Measurements from ENCODE around the gene PRKAR2B. TPM values are rescaled to one million over a fixed set of nuclear protein-coding genes. Genes with fewer than 3 reads are reported as not detected.

The PRKAR2B gene
- polyA plus RNA-seq, 1 donor from 2014 or later, result 297 TPM

DNA sequence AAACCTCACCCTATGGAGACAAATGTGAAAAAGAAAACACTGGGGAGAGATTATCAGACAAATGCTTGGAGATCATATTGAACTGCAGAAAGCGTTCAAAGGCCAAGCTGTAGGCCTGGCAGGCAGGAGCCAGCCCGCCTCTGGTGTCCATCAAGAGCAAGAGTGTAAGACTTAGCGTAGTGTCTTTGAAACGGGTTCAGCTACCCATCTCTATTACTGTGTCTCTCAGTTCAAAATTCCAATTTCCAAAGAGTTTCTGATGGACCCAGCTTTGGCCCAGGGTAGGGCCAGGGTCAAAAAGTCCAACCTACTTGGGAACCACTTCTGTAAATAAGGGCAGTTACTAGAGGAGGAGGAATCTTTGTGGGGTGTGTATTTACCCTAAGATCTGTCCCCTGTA, 78.9 kb downstream of the PRKAR2B start:
- H3K79me2 ChIP-seq (replicated peaks; ENCODE audit: insufficient read depth, low read length), result peaks cover 8% of the 10 kb centered on the region
- no peaks in the 10 kb centered on the region for H3K27me3 ChIP-seq (ENCODE audit: insufficient read depth, low read depth, low read length)
- no peaks in the 10 kb centered on the region for H3K9me2 ChIP-seq (ENCODE audit: insufficient read depth, low read length)
- H3F3A ChIP-seq (ENCODE audit: insufficient read depth, low read length, poor library complexity, severe bottlenecking), result no peaks in the 10 kb centered on the region
- TF ChIP-seq EZH2 (IDR thresholded peaks at IDR 0.05; ENCODE audit: borderline replicate concordance, insufficient read depth, low read length, poor library complexity, severe bottlenecking) (no peak), EP300 (conservative IDR thresholded peaks at IDR 0.05; ENCODE audit: poor library complexity, severe bottlenecking) (no peak), MXI1 (conservative IDR thresholded peaks at IDR 0.05; ENCODE audit: poor library complexity, severe bottlenecking) (no peak), RAD21 (conservative IDR thresholded peaks at IDR 0.05) (no peak), CTCF (IDR thresholded peaks at IDR 0.05; ENCODE audit: poor library complexity, severe bottlenecking) (no peak), TAF1 (IDR thresholded peaks at IDR 0.05; ENCODE audit: low read depth) (no peak), SMC3 (conservative IDR thresholded peaks at IDR 0.05; ENCODE audit: poor library complexity) (no peak), POLR2AphosphoS5 (IDR thresholded peaks at IDR 0.05) (no peak)
- TF ChIP-seq, protein P1, sequence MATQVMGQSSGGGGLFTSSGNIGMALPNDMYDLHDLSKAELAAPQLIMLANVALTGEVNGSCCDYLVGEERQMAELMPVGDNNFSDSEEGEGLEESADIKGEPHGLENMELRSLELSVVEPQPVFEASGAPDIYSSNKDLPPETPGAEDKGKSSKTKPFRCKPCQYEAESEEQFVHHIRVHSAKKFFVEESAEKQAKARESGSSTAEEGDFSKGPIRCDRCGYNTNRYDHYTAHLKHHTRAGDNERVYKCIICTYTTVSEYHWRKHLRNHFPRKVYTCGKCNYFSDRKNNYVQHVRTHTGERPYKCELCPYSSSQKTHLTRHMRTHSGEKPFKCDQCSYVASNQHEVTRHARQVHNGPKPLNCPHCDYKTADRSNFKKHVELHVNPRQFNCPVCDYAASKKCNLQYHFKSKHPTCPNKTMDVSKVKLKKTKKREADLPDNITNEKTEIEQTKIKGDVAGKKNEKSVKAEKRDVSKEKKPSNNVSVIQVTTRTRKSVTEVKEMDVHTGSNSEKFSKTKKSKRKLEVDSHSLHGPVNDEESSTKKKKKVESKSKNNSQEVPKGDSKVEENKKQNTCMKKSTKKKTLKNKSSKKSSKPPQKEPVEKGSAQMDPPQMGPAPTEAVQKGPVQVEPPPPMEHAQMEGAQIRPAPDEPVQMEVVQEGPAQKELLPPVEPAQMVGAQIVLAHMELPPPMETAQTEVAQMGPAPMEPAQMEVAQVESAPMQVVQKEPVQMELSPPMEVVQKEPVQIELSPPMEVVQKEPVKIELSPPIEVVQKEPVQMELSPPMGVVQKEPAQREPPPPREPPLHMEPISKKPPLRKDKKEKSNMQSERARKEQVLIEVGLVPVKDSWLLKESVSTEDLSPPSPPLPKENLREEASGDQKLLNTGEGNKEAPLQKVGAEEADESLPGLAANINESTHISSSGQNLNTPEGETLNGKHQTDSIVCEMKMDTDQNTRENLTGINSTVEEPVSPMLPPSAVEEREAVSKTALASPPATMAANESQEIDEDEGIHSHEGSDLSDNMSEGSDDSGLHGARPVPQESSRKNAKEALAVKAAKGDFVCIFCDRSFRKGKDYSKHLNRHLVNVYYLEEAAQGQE (IDR thresholded peaks at IDR 0.05; ENCODE audit: borderline replicate concordance), result no peak
- H3K27ac ChIP-seq (ENCODE audit: low read length), result no peak overlapping the region
- no peak overlapping the region for H3K4me3 ChIP-seq (ENCODE audit: low read length)
- H3K9ac ChIP-seq (ENCODE audit: low read length), result no peak overlapping the region
- no peaks in the 10 kb centered on the region for H3K9me3 ChIP-seq (ENCODE audit: low read length)
- H2AFZ ChIP-seq (ENCODE audit: low read depth, low read length), result no peak overlapping the region
- H3K36me3 ChIP-seq (ENCODE audit: insufficient read depth, low read length), result no peaks in the 10 kb centered on the region
- H4K20me1 ChIP-seq (ENCODE audit: insufficient read depth), result no peaks in the 10 kb centered on the region
- no peak overlapping the region for H3K4me2 ChIP-seq (ENCODE audit: low read length)

GRCh38 chr7:107125475-107125874, 81.0 kb downstream of the PRKAR2B start:
- Histone ChIP-seq H3K36me3 (ENCODE audit: insufficient read depth, low read length) (no peaks in the 10 kb centered on the region), H2AFZ (ENCODE audit: low read depth, low read length) (no peak overlapping the region), H3K9me2 (ENCODE audit: insufficient read depth, low read length) (no peaks in the 10 kb centered on the region), H3K9ac (ENCODE audit: low read length) (no peak overlapping the region), H3K79me2 (replicated peaks; ENCODE audit: insufficient read depth, low read length) (no peaks in the 10 kb centered on the region), H3K4me3 (ENCODE audit: low read length) (no peak overlapping the region), H3K9me3 (ENCODE audit: low read length) (no peaks in the 10 kb centered on the region), H3K27me3 (ENCODE audit: insufficient read depth, low read depth, low read length) (no peaks in the 10 kb centered on the region), H4K20me1 (ENCODE audit: insufficient read depth) (no peaks in the 10 kb centered on the region), H3K4me2 (ENCODE audit: low read length) (no peak overlapping the region), H3K27ac (ENCODE audit: low read length) (no peak overlapping the region), H3F3A (ENCODE audit: insufficient read depth, low read length, poor library complexity, severe bottlenecking) (no peaks in the 10 kb centered on the region)
- no peak for TF ChIP-seq EP300 (conservative IDR thresholded peaks at IDR 0.05; ENCODE audit: poor library complexity, severe bottlenecking)
- TF ChIP-seq, protein P1 (IDR thresholded peaks at IDR 0.05; ENCODE audit: borderline replicate concordance), result no peak
- TF ChIP-seq TAF1 (IDR thresholded peaks at IDR 0.05; ENCODE audit: low read depth), result no peak
- no peak for TF ChIP-seq RAD21 (conservative IDR thresholded peaks at IDR 0.05)
- no peak for TF ChIP-seq EZH2 (IDR thresholded peaks at IDR 0.05; ENCODE audit: borderline replicate concordance, insufficient read depth, low read length, poor library complexity, severe bottlenecking)
- TF ChIP-seq MXI1 (conservative IDR thresholded peaks at IDR 0.05; ENCODE audit: poor library complexity, severe bottlenecking), result no peak
- no peak for TF ChIP-seq CTCF (IDR thresholded peaks at IDR 0.05; ENCODE audit: poor library complexity, severe bottlenecking)
- no peak for TF ChIP-seq POLR2AphosphoS5 (IDR thresholded peaks at IDR 0.05)
- TF ChIP-seq SMC3 (conservative IDR thresholded peaks at IDR 0.05; ENCODE audit: poor library complexity), result no peak
